D341Med (cell line): ENCODE results near the gene GPR171.
"Not testable (repeated sequence)": the region's sequence is repeated elsewhere in the genome, so short reads cannot be mapped to it uniquely, and the experiment has no call there.

Source experiments
- DNase-seq: peaks from one replicate; pipeline ENCODE4 v3.0.0; 2012; ENCODE audit warnings: low spot score

GPR171 gene

GRCh38 chr3:151203051-151203420 lies at the start of gene GPR171:
TSS of gene GPR171 (minus strand) at chr3:151203216. CDS start at chr3:151199386, 3,830 bp downstream.
- DNase-seq: no peak

GRCh38 chr3:151248772-151249337 lies 45.8 kb upstream of the GPR171 start:
- DNase-seq: no peak

- not testable (repeated sequence) for DNase-seq
Observed at GRCh38 chr3:151242006-151242405, 39.0 kb upstream of the GPR171 start.

- DNase-seq: no peak
Observed at GRCh38 chr3:151236736-151237135, 33.7 kb upstream of the GPR171 start.

- no peak for DNase-seq
Observed at GRCh38 chr3:151236316-151236715, 33.3 kb upstream of the GPR171 start.

GRCh38 chr3:151234825-151235224 lies 31.8 kb upstream of the GPR171 start:
- DNase-seq: no peak

GRCh38 chr3:151232991-151233390 lies 30.0 kb upstream of the GPR171 start:
- no peak for DNase-seq

- DNase-seq: not testable (repeated sequence)
Observed at GRCh38 chr3:151232403-151232802, 29.4 kb upstream of the GPR171 start.

- DNase-seq: no peak
Observed at GRCh38 chr3:151230646-151231045, 27.6 kb upstream of the GPR171 start.

GRCh38 chr3:151228666-151229040 lies 25.6 kb upstream of the GPR171 start:
- DNase-seq: no peak

- peak; percentile 78 for DNase-seq
Observed at GRCh38 chr3:151227807-151228665, 25.0 kb upstream of the GPR171 start.

- no peak for DNase-seq
Observed at GRCh38 chr3:151227266-151227806, 24.3 kb upstream of the GPR171 start.

- no peak for DNase-seq
Observed at GRCh38 chr3:151226825-151227224, 23.8 kb upstream of the GPR171 start.

GRCh38 chr3:151226088-151226563 lies 23.1 kb upstream of the GPR171 start:
- no peak for DNase-seq

- no peak for DNase-seq
Observed at GRCh38 chr3:151225040-151225975, 22.3 kb upstream of the GPR171 start.

GRCh38 chr3:151224268-151224866 lies 21.4 kb upstream of the GPR171 start:
- no peak for DNase-seq

GRCh38 chr3:151219056-151219455 lies 16.0 kb upstream of the GPR171 start:
- no peak for DNase-seq

- no peak for DNase-seq
Observed at GRCh38 chr3:151218136-151218535, 15.1 kb upstream of the GPR171 start.

- DNase-seq: no peak
Observed at GRCh38 chr3:151216641-151217607, 13.9 kb upstream of the GPR171 start.

- no peak for DNase-seq
Observed at GRCh38 chr3:151214459-151214858, 11.4 kb upstream of the GPR171 start.
